GM18520 (cell line): ENCODE data around the gene FAR1.

Experiments used
- ATAC-seq: cut with Tn5 transposase; IDR thresholded peaks from one replicate; pipeline ENCODE4 v1.9.1; 2021; ENCODE audit not compliant: unreplicated experiment

Gene FAR1

GRCh38 chr11:13669544-13670488 is 1.3 kb downstream of the FAR1 start:
- ATAC-seq = no peak

- ATAC-seq = no peak
Measured at GRCh38 chr11:13672576-13673210, 4.2 kb downstream of the FAR1 start.

GRCh38 chr11:13674799-13675509 is 6.5 kb downstream of the FAR1 start:
- ATAC-seq = no peak

GRCh38 chr11:13676576-13676975 is 8.1 kb downstream of the FAR1 start:
- no peak for ATAC-seq

GRCh38 chr11:13679768-13680167 is 11.3 kb downstream of the FAR1 start:
- ATAC-seq = no peak

- peak; percentile 85 for ATAC-seq
Measured at GRCh38 chr11:13680501-13681264, 12.2 kb downstream of the FAR1 start.

- ATAC-seq = no peak
Measured at GRCh38 chr11:13681446-13681845, 13.0 kb downstream of the FAR1 start.

GRCh38 chr11:13682212-13682611 is 13.7 kb downstream of the FAR1 start:
- no peak for ATAC-seq

GRCh38 chr11:13685461-13686108 is 17.1 kb downstream of the FAR1 start:
- no peak for ATAC-seq

GRCh38 chr11:13686776-13687175 is 18.3 kb downstream of the FAR1 start:
- no peak for ATAC-seq

- ATAC-seq = no peak
Measured at GRCh38 chr11:13687271-13687670, 18.8 kb downstream of the FAR1 start.

- no peak for ATAC-seq
Measured at GRCh38 chr11:13691286-13691899, 22.9 kb downstream of the FAR1 start.

GRCh38 chr11:13692172-13692571 is 23.7 kb downstream of the FAR1 start:
- no peak for ATAC-seq

- no peak for ATAC-seq
Measured at GRCh38 chr11:13694115-13694514, 25.6 kb downstream of the FAR1 start.

GRCh38 chr11:13695886-13696285 is 27.4 kb downstream of the FAR1 start:
- ATAC-seq = no peak

- ATAC-seq = no peak
Measured at GRCh38 chr11:13697710-13698109, 29.2 kb downstream of the FAR1 start.

GRCh38 chr11:13698132-13698531 is 29.7 kb downstream of the FAR1 start:
- ATAC-seq = no peak

- ATAC-seq = no peak
Measured at GRCh38 chr11:13699041-13699440, 30.6 kb downstream of the FAR1 start.

GRCh38 chr11:13699870-13700269 is 31.4 kb downstream of the FAR1 start:
- ATAC-seq = no peak

GRCh38 chr11:13701506-13701905 is 33.0 kb downstream of the FAR1 start:
- ATAC-seq = no peak
